ENCODE data around the gene ATAD3B.
"Not testable (repeated sequence)": the region's sequence is repeated elsewhere in the genome, so short reads cannot be mapped to it uniquely, and the experiment has no call there.

ATAD3B gene

DNA sequence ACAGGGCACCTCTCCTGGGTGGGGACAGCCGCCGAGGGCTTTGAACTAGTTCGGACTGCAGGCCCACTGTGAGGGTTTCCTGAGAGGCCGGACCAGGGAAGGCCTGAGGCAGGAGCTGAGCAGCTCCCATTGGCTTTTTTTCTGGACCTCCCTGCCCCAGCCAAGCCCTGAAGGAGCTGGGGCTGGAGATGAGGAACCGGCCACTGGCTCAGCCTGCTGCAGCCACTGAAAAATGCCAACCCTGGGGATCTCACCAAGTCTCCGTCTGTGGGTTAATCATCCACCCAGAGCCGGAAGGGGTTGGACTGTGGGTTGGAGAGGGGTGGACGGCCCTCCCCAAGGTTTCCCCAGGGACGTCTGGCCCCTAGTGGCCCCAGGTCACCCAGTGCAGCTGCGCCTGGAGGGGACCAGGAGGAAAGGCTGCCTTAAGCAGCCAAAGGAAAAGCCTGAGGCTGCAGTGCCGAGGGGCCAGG, 33.6 kb upstream of the ATAD3B start:
- no peaks in the 10 kb centered on the region for H3K9me3 Mint-ChIP-seq
- H3K4me1 Mint-ChIP-seq (ENCODE audit: low read depth), result peaks cover 2% of the 10 kb centered on the region
- H3K27ac Mint-ChIP-seq, result no peak overlapping the region
- H3K4me3 Mint-ChIP-seq, result no peak overlapping the region
- H3K27me3 Mint-ChIP-seq (ENCODE audit: low read depth), result peaks cover 3% of the 10 kb centered on the region
- no peaks in the 10 kb centered on the region for H3K36me3 Mint-ChIP-seq (ENCODE audit: low read depth)

GRCh38 chr1:1438531-1439381, 32.8 kb upstream of the ATAD3B start:
- H3K9me3 Mint-ChIP-seq, result no peaks in the 10 kb centered on the region
- no peaks in the 10 kb centered on the region for H3K36me3 Mint-ChIP-seq (ENCODE audit: low read depth)
- H3K27me3 Mint-ChIP-seq (ENCODE audit: low read depth), result peaks cover 3% of the 10 kb centered on the region
- no peak overlapping the region for H3K4me3 Mint-ChIP-seq
- no peak overlapping the region for H3K27ac Mint-ChIP-seq
- H3K4me1 Mint-ChIP-seq (ENCODE audit: low read depth), result peaks cover 2% of the 10 kb centered on the region

DNA sequence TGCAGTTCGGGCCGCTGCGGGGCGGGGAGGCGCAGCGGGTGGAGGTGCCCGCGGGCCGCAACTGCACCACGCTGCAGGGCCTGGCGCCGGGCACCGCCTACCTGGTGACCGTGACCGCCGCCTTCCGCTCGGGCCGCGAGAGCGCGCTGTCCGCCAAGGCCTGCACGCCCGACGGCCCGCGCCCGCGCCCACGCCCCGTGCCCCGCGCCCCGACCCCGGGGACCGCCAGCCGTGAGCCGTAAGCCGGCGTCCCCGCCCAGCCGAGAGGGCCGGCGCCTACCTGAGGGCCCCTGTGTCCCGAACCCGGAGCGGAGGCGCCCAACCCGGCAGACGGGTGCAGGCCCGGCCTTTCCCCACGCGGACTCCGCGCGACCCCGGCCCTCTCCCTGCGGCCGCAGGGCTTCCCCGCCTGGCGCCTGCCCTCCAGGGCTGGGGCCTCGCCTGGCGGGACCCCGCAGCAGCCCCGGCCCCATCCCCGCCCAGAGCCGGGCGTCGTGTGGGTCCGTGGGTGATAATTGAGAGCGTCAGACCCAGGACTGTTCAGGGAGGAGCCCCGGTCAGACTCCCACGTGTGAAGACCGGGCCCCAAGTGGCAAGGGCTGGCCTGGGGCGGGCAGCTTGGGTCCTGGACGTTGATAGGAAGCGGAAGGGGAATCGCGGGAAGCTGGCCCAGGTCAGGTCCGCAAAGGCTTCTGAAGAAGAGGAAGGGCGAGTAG, 31.9 kb upstream of the ATAD3B start:
- Mint-ChIP-seq H3K4me1 (ENCODE audit: low read depth) (peaks cover 2% of the 10 kb centered on the region), H3K27me3 (ENCODE audit: low read depth) (peaks cover 3% of the 10 kb centered on the region), H3K27ac (no peak overlapping the region), H3K4me3 (no peak overlapping the region), H3K36me3 (ENCODE audit: low read depth) (no peaks in the 10 kb centered on the region), H3K9me3 (no peaks in the 10 kb centered on the region)

GRCh38 chr1:1440262-1441001, 31.1 kb upstream of the ATAD3B start:
- Mint-ChIP-seq H3K9me3 (no peaks in the 10 kb centered on the region), H3K36me3 (ENCODE audit: low read depth) (no peaks in the 10 kb centered on the region), H3K27ac (no peak overlapping the region), H3K4me3 (no peak overlapping the region), H3K27me3 (ENCODE audit: low read depth) (no peaks in the 10 kb centered on the region), H3K4me1 (ENCODE audit: low read depth) (no peaks in the 10 kb centered on the region)

DNA sequence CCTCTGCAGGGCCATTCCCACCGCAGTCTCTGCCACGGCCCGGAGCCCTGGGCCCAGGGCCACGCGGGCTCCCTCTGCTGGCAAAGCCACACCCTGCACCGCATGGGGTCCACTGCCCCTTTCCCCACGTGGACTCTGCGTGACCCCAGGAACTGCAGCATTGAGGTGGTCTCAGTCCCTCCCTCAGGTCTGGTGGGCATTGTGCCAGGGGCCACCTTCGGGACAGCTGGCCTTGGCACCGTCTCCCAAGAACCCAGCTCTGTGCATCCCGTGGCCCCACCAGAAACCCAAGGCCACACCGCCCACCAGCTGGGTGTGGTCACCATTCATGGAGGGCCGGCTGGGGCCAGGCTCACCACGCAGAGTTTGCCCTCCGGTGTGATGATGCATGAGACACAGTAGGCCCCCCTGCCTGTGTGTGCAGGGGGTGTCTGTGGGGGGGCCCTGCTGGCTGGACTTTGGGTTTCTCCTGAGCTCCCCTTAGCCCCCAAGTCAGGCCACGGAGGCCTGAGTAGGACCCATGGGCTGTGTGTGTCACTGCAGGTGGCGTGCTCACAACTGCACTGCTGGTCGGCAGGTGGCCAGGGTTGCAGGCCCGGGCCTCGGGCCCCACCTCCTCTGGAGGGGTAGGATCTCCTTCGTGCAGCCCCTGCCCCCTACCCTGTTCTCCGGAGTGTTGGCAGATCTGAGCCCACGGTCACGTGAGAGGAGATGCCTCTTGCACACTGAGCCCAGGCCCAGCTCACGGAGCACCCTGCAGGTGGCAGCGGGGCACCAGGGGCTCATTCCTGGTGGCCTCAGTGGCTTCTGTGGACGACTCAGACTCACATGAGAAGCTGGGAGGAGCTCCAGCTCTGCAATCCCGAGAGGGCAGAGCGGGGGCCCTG, 30.3 kb upstream of the ATAD3B start:
- no peaks in the 10 kb centered on the region for H3K9me3 Mint-ChIP-seq
- H3K4me3 Mint-ChIP-seq, result no peak overlapping the region
- no peak overlapping the region for H3K27ac Mint-ChIP-seq
- no peaks in the 10 kb centered on the region for H3K27me3 Mint-ChIP-seq (ENCODE audit: low read depth)
- H3K4me1 Mint-ChIP-seq (ENCODE audit: low read depth), result no peaks in the 10 kb centered on the region
- no peaks in the 10 kb centered on the region for H3K36me3 Mint-ChIP-seq (ENCODE audit: low read depth)

- Mint-ChIP-seq H3K36me3 (ENCODE audit: low read depth) (no peaks in the 10 kb centered on the region), H3K27ac (no peak overlapping the region), H3K4me1 (ENCODE audit: low read depth) (no peaks in the 10 kb centered on the region), H3K27me3 (ENCODE audit: low read depth) (no peaks in the 10 kb centered on the region), H3K9me3 (no peaks in the 10 kb centered on the region), H3K4me3 (no peak overlapping the region)
These were observed 29.3 kb upstream of the ATAD3B start for GRCh38 chr1:1442069-1442770.

DNA sequence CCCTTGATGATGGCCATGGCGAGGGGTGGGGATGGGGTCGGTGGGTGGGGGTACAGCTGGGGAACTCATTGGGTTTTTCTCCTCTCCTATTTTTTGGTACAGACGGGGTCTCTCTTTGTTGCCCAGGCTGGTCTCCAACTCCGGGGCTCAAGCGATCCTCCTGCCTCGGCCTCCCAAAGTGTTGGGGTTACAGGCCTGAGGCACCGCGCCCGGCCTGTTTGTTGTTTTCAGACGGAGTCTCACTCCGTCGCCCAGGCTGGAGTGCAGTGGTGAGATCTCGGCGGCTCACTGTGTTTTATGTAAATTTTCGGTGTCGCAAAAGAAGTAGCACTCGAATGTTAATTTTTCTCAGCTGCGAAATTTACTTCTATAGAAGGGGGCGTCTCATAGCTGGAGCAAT, 24.9 kb upstream of the ATAD3B start:
- not testable (repeated sequence) for H3K27ac Mint-ChIP-seq; H3K4me3 Mint-ChIP-seq; H3K36me3 Mint-ChIP-seq (ENCODE audit: low read depth); H3K27me3 Mint-ChIP-seq (ENCODE audit: low read depth); H3K4me1 Mint-ChIP-seq (ENCODE audit: low read depth); H3K9me3 Mint-ChIP-seq

- no peaks in the 10 kb centered on the region for H3K9me3 Mint-ChIP-seq
- no peak within 1 kb of the TSS for H3K27ac Mint-ChIP-seq
- no peak within 1 kb of the TSS for H3K4me3 Mint-ChIP-seq
- no peaks in the 10 kb centered on the region for H3K4me1 Mint-ChIP-seq (ENCODE audit: low read depth)
- peaks cover 5% of the 10 kb centered on the region for H3K27me3 Mint-ChIP-seq (ENCODE audit: low read depth)
- H3K36me3 Mint-ChIP-seq (ENCODE audit: low read depth), result no peaks in the 10 kb centered on the region
These were observed 22.3 kb upstream of the ATAD3B start, which contains the start of gene ATAD3C for GRCh38 chr1:1449099-1449739. ATAD3C (plus strand) TSS chr1:1449689; CDS start chr1:1450684, 995 bp downstream.

- not testable (repeated sequence) for H3K27ac Mint-ChIP-seq; H3K4me3 Mint-ChIP-seq; H3K27me3 Mint-ChIP-seq (ENCODE audit: low read depth); H3K9me3 Mint-ChIP-seq; H3K36me3 Mint-ChIP-seq (ENCODE audit: low read depth); H3K4me1 Mint-ChIP-seq (ENCODE audit: low read depth)
These were observed 20.9 kb upstream of the ATAD3B start for GRCh38 chr1:1450616-1451015.

- H3K4me1 Mint-ChIP-seq (ENCODE audit: low read depth), result no peaks in the 10 kb centered on the region
- H3K4me3 Mint-ChIP-seq, result no peak overlapping the region
- H3K27me3 Mint-ChIP-seq (ENCODE audit: low read depth), result peaks cover 5% of the 10 kb centered on the region
- H3K9me3 Mint-ChIP-seq, result no peaks in the 10 kb centered on the region
- H3K36me3 Mint-ChIP-seq (ENCODE audit: low read depth), result no peaks in the 10 kb centered on the region
- no peak overlapping the region for H3K27ac Mint-ChIP-seq
These were observed 19.7 kb upstream of the ATAD3B start for GRCh38 chr1:1451696-1452364.

DNA sequence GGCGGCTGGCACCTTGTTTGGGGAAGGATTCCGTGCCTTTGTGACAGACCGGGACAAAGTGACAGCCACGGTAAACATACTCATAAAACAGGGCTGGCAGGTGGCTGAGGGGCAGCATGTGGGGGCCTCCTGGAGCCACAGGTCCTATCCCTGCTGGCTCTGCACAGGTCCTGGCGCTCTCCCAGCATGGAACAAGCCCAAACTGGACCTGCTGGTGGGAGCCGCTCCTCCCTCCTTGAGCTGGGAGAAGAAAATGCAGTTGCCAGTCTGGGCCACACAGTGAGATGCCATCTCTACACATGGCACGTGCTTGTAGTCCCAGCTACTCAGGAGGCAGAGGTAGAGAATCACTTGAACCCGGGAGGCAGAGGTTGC, 19.2 kb upstream of the ATAD3B start:
- not testable (repeated sequence) for H3K36me3 Mint-ChIP-seq (ENCODE audit: low read depth); H3K4me3 Mint-ChIP-seq; H3K27ac Mint-ChIP-seq; H3K4me1 Mint-ChIP-seq (ENCODE audit: low read depth); H3K9me3 Mint-ChIP-seq; H3K27me3 Mint-ChIP-seq (ENCODE audit: low read depth)

DNA sequence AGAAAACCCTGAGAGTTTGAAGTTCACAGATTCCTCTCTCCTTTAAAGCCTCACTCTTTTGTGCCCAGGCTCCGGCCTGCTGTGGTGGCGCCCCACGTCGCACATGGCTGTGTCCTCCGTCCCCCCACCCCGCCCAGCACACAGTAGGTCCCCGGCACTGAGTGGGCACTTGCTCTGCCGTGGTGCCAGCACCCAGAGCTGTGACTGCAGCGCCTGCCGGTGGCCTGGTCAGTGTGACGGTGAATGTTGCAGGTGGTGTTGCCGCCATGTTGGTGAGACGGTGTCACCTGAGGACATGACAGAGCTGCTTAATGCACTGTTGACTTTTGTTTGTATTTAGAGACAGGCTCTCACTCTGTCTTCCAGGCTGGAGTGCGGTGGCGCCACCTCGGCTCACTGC, 18.7 kb upstream of the ATAD3B start:
- H3K27ac Mint-ChIP-seq, result no peak overlapping the region
- no peak overlapping the region for H3K4me3 Mint-ChIP-seq
- no peaks in the 10 kb centered on the region for H3K4me1 Mint-ChIP-seq (ENCODE audit: low read depth)
- peaks cover 5% of the 10 kb centered on the region for H3K27me3 Mint-ChIP-seq (ENCODE audit: low read depth)
- no peaks in the 10 kb centered on the region for H3K36me3 Mint-ChIP-seq (ENCODE audit: low read depth)
- no peaks in the 10 kb centered on the region for H3K9me3 Mint-ChIP-seq

Data from T-helper 1 cell treated with Interleukin-12 subunit alpha and Interleukin-12 subunit beta and Interleukin-4 antibody, amounts not matched to agents 30 μg/mL and 1 μg/mL, for 36 hours (primary cell).